Measurements from ENCODE around the gene SCN2A. TPM values are rescaled to one million over a fixed set of nuclear protein-coding genes. Genes with fewer than 3 reads are reported as not detected.

The SCN2A gene
- total and polyA plus RNA-seq, 11 donors = 0.01 to 0.45 (median 0.05) TPM; not detected in 4

DNA sequence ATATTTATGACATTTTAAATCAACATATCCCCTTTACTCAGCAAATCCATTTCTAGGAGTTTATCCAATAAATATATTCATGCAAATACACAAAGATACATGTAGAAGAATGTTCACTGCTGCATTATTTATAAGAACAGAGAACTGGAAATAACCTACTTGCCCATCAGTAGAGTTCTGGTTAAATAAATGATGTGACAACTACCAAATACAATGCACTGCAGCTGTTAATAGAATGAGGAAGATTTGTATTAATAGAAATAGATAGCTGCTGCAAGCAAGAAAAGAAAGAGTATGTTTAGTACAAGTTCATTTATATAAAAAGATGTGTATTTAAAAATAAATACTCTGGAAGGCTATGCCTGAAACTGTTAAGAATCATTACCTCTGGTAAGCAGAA, 181.0 kb downstream of the SCN2A start:
- TF ChIP-seq, protein P1, sequence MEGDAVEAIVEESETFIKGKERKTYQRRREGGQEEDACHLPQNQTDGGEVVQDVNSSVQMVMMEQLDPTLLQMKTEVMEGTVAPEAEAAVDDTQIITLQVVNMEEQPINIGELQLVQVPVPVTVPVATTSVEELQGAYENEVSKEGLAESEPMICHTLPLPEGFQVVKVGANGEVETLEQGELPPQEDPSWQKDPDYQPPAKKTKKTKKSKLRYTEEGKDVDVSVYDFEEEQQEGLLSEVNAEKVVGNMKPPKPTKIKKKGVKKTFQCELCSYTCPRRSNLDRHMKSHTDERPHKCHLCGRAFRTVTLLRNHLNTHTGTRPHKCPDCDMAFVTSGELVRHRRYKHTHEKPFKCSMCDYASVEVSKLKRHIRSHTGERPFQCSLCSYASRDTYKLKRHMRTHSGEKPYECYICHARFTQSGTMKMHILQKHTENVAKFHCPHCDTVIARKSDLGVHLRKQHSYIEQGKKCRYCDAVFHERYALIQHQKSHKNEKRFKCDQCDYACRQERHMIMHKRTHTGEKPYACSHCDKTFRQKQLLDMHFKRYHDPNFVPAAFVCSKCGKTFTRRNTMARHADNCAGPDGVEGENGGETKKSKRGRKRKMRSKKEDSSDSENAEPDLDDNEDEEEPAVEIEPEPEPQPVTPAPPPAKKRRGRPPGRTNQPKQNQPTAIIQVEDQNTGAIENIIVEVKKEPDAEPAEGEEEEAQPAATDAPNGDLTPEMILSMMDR (IDR thresholded peaks at IDR 0.05) = no peak
- TF ChIP-seq POLR2A (IDR thresholded peaks at IDR 0.05) = no peak
- H3K4me3 ChIP-seq = no peak overlapping the region
- H3K36me3 ChIP-seq = no peaks in the 10 kb centered on the region
- no peaks in the 10 kb centered on the region for H3K27me3 ChIP-seq
- ATAC-seq = no peak
- no peak overlapping the region for H3K27ac ChIP-seq
- no peaks in the 10 kb centered on the region for H3K4me1 ChIP-seq
- intact Hi-C loops (cut with DNase I) = no loop called here
- DNase-seq = no peak
- H3K9me3 ChIP-seq = peaks cover 0 to 35% (median 1%) of the 10 kb centered on the region in 12 donors

DNA sequence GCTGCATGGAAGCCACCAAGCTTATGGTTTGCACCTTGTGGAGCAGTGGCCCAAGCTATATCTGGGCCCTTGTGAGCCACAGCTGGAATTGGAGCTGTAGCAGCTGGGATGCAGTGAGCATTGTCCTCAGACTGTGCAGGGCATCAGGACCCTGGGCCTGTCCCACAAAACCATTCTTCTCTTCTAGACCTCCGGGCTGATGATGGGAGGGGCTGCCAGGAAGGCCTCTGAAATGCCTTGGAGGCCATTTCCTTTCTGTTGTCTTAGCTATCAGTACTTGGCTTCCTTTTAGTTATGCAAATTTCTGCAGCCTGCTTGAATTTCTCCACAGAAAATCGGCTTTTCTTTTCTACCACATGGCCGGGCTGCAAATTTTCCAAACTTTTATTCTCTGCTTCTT, 183.9 kb downstream of the SCN2A start:
- 67 to 78% (median 71%) methylated on average over 3 of the region's 3 CpGs for WGBS, 4 donors
- H3K36me3 ChIP-seq = no peaks in the 10 kb centered on the region
- no peak overlapping the region for H3K4me3 ChIP-seq
- ATAC-seq = no peak
- DNase-seq = no peak
- H3K27me3 ChIP-seq = no peaks in the 10 kb centered on the region
- H3K4me1 ChIP-seq = no peaks in the 10 kb centered on the region
- intact Hi-C loops (cut with DNase I) = no loop called here
- no peak overlapping the region for H3K27ac ChIP-seq
- no peak for TF ChIP-seq POLR2A (IDR thresholded peaks at IDR 0.05)
- TF ChIP-seq, protein P1 (IDR thresholded peaks at IDR 0.05) = no peak
- H3K9me3 ChIP-seq = peaks cover 0 to 16% (median 0%) of the 10 kb centered on the region in 12 donors

DNA sequence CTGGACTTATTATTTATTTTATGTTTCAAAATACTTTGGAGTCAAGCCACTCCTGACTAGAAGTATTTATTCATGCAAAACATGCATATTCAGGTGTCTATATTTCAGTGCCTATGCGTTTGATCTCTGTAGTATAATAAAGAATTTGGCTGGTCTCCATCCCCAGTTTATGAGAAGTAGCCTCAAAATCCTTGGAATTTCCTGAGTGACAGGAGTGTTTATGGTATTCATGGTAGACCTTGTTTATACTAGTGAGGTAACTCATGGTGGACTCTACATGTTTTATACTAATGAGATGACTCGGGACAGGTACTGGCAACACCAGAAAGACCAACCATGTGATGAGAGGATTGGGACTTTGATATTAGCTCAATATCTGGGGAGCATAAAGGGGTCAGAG, 186.3 kb downstream of the SCN2A start:
- no peaks in the 10 kb centered on the region for H3K4me1 ChIP-seq
- no peak overlapping the region for H3K27ac ChIP-seq
- H3K9me3 ChIP-seq = peaks cover 0 to 16% (median 0%) of the 10 kb centered on the region in 12 donors
- 77 to 87% (median 82%) methylated on average over 2 of the region's 2 CpGs for WGBS, 4 donors
- no peaks in the 10 kb centered on the region for H3K27me3 ChIP-seq
- H3K4me3 ChIP-seq = no peak overlapping the region
- H3K36me3 ChIP-seq = no peaks in the 10 kb centered on the region
- intact Hi-C loops (cut with DNase I) = no loop called here
- no peak for TF ChIP-seq POLR2A (IDR thresholded peaks at IDR 0.05)
- TF ChIP-seq, protein P1 (IDR thresholded peaks at IDR 0.05) = no peak
- ATAC-seq (no peak), DNase-seq (no peak)

DNA sequence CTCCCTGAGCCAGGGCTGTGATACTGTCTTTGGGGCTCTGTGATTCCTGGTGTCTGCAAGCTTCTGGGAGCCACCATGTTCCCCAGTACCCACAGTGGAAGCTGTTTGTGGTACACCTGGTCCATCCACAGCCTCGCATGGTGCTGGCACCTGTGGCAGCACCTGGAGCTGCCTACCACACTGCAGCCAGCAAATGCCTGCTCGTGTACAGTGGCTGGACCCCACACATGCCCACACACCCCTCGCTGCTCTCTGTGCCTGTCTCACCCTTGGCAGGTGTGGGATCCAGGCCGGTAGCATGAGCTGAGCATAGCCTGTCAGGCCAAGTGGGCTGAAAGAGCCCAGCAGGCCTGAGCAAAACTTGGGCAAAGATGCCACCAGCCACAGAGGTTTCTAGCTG, 188.5 kb downstream of the SCN2A start:
- no peak overlapping the region for H3K27ac ChIP-seq
- ATAC-seq (no peak), DNase-seq (peak in 1 of 5 donors; percentile 42)
- no peak overlapping the region for H3K4me3 ChIP-seq
- peaks cover 0 to 12% (median 0%) of the 10 kb centered on the region in 12 donors for H3K9me3 ChIP-seq
- H3K4me1 ChIP-seq = no peaks in the 10 kb centered on the region
- intact Hi-C loops (cut with DNase I) = no loop called here
- H3K36me3 ChIP-seq = no peaks in the 10 kb centered on the region
- no peaks in the 10 kb centered on the region for H3K27me3 ChIP-seq
- WGBS, 4 donors = 89 to 97% (median 91%) methylated on average over 3 to 4 of the region's 4 CpGs
- no peak for TF ChIP-seq POLR2A (IDR thresholded peaks at IDR 0.05)
- TF ChIP-seq, protein P1 (IDR thresholded peaks at IDR 0.05) = no peak
